ENCODE data around the gene INSR. TPM values are rescaled to one million over a fixed set of nuclear protein-coding genes. Genes with fewer than 3 reads are reported as not detected.

The INSR gene
- total RNA-seq, 1 donor from 2014 or later = 44.7 TPM

- no peak overlapping the region for H3K4me3 Mint-ChIP-seq
- H3K36me3 Mint-ChIP-seq = no peaks in the 10 kb centered on the region
- TF ChIP-seq, protein P1, sequence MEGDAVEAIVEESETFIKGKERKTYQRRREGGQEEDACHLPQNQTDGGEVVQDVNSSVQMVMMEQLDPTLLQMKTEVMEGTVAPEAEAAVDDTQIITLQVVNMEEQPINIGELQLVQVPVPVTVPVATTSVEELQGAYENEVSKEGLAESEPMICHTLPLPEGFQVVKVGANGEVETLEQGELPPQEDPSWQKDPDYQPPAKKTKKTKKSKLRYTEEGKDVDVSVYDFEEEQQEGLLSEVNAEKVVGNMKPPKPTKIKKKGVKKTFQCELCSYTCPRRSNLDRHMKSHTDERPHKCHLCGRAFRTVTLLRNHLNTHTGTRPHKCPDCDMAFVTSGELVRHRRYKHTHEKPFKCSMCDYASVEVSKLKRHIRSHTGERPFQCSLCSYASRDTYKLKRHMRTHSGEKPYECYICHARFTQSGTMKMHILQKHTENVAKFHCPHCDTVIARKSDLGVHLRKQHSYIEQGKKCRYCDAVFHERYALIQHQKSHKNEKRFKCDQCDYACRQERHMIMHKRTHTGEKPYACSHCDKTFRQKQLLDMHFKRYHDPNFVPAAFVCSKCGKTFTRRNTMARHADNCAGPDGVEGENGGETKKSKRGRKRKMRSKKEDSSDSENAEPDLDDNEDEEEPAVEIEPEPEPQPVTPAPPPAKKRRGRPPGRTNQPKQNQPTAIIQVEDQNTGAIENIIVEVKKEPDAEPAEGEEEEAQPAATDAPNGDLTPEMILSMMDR (IDR thresholded peaks at IDR 0.05; ENCODE audit: unreplicated experiment) = no peak
- H3K4me1 Mint-ChIP-seq = peaks cover 18% of the 10 kb centered on the region
- H3K27ac Mint-ChIP-seq = no peak overlapping the region
- no peaks in the 10 kb centered on the region for H3K27me3 Mint-ChIP-seq (ENCODE audit: low read depth)
- no peaks in the 10 kb centered on the region for H3K9me3 Mint-ChIP-seq
- no peak for DNase-seq (ENCODE audit: low spot score in 2 of 2, unreplicated experiment in 2 of 2)
These were observed 69.2 kb downstream of the INSR start for GRCh38 chr19:7224995-7225394.

DNA sequence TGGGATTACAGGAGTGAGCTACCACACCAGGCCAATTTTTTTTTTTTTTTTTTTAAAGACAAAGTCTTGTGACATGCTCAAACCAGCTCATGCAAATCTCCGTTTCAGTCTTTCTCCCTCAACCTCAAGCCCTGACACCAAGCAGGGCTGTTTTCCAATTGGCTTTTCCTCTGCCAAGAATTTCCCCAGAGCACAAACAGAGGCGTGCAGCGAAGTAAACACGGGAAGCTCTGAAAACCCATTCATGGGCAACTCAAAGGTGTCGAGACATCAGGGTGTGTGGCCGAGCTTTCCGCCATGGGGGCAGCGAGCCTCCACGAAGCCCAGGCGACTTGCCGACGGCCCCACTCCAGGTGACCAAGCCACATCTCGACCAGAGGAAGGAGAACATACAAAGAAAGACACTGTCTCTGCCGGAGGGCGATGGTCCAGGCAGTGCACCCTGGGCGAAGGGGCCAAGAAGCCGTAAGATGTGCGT lies 70.0 kb downstream of the INSR start:
- H3K4me1 Mint-ChIP-seq = peaks cover 18% of the 10 kb centered on the region
- no peaks in the 10 kb centered on the region for H3K9me3 Mint-ChIP-seq
- H3K36me3 Mint-ChIP-seq = no peaks in the 10 kb centered on the region
- DNase-seq (ENCODE audit: low spot score in 2 of 2, unreplicated experiment in 2 of 2) = no peak
- H3K27me3 Mint-ChIP-seq (ENCODE audit: low read depth) = no peaks in the 10 kb centered on the region
- H3K4me3 Mint-ChIP-seq = no peak overlapping the region
- H3K27ac Mint-ChIP-seq = peak overlapping the region; percentile 5
- TF ChIP-seq, protein P1 (IDR thresholded peaks at IDR 0.05; ENCODE audit: unreplicated experiment) = no peak

GRCh38 chr19:7223429-7223828 lies 70.8 kb downstream of the INSR start:
- no peaks in the 10 kb centered on the region for H3K36me3 Mint-ChIP-seq
- H3K27ac Mint-ChIP-seq = no peak overlapping the region
- H3K27me3 Mint-ChIP-seq (ENCODE audit: low read depth) = no peaks in the 10 kb centered on the region
- peaks cover 18% of the 10 kb centered on the region for H3K4me1 Mint-ChIP-seq
- no peak overlapping the region for H3K4me3 Mint-ChIP-seq
- no peaks in the 10 kb centered on the region for H3K9me3 Mint-ChIP-seq
- no peak for DNase-seq (ENCODE audit: low spot score in 2 of 2, unreplicated experiment in 2 of 2)
- TF ChIP-seq, protein P1 (IDR thresholded peaks at IDR 0.05; ENCODE audit: unreplicated experiment) = no peak

DNA sequence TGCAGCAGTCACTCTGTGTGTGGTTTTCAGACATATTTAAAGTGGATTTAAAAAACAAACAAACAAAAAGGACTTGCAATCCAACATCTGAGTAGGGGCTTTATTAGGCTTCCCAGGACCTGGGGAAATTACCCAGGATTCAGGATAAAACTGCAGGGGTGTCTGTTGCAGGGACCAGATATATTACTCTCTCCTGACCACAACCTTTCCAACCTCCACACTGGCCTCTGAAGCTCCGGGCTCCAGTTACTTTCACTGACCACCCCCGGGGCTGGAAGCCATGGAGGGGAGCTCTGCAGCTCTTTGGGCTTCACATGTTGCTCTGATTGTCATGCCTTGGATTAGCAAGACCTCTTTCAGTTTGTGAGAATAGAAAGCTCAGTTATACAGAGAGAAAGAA lies 75.2 kb downstream of the INSR start:
- H3K4me3 Mint-ChIP-seq = no peak overlapping the region
- H3K27ac Mint-ChIP-seq = peak overlapping the region; percentile 43
- TF ChIP-seq, protein P1 (IDR thresholded peaks at IDR 0.05; ENCODE audit: unreplicated experiment) = no peak
- no peaks in the 10 kb centered on the region for H3K36me3 Mint-ChIP-seq
- peaks cover 10% of the 10 kb centered on the region for H3K4me1 Mint-ChIP-seq
- H3K27me3 Mint-ChIP-seq (ENCODE audit: low read depth) = no peaks in the 10 kb centered on the region
- no peaks in the 10 kb centered on the region for H3K9me3 Mint-ChIP-seq
- DNase-seq (ENCODE audit: low spot score in 2 of 2, unreplicated experiment in 2 of 2) = no peak

DNA sequence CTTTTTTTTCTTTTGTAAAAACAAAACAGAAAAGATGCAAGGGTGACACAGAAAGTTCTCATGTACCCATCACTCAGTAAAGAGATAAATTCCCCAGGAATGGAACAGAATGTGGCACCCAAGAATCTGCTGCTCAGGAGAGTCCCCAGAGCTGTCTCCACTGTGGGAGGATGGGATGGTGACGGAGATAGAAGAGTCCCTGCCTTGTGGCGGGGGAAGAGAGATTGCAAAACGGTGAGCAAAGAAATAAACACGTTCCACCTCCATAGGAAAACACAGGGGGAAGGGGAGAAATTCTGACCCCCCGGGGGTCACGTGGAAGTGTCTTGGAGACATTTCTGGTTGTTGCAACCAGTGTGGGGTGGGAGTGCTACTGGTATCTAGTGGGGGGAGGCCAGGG lies 76.4 kb downstream of the INSR start:
- Mint-ChIP-seq H3K4me1 (peaks cover 17% of the 10 kb centered on the region), H3K9me3 (no peaks in the 10 kb centered on the region), H3K4me3 (no peak overlapping the region), H3K27me3 (ENCODE audit: low read depth) (no peaks in the 10 kb centered on the region), H3K36me3 (no peaks in the 10 kb centered on the region), H3K27ac (no peak overlapping the region)
- no peak for DNase-seq (ENCODE audit: low spot score in 2 of 2, unreplicated experiment in 2 of 2)
- TF ChIP-seq, protein P1 (IDR thresholded peaks at IDR 0.05; ENCODE audit: unreplicated experiment) = no peak

GRCh38 chr19:7216373-7216902 lies 77.8 kb downstream of the INSR start:
- no peaks in the 10 kb centered on the region for H3K27me3 Mint-ChIP-seq (ENCODE audit: low read depth)
- H3K36me3 Mint-ChIP-seq = no peaks in the 10 kb centered on the region
- no peak overlapping the region for H3K4me3 Mint-ChIP-seq
- TF ChIP-seq, protein P1 (IDR thresholded peaks at IDR 0.05; ENCODE audit: unreplicated experiment) = no peak
- H3K4me1 Mint-ChIP-seq = peaks cover 29% of the 10 kb centered on the region
- no peak overlapping the region for H3K27ac Mint-ChIP-seq
- DNase-seq (ENCODE audit: low spot score in 2 of 2, unreplicated experiment in 2 of 2) = no peak
- no peaks in the 10 kb centered on the region for H3K9me3 Mint-ChIP-seq

All from mesothelial cell of epicardium (in vitro differentiated cells).